A549 treated with CORT108297 at 1 μM for 4 hours (cell line): ENCODE results near the gene UPB1. TPM values are rescaled to one million over a fixed set of nuclear protein-coding genes. Genes with fewer than 3 reads are reported as not detected.

Experiments
- total RNA-seq: library from RNA; stranded (reverse); fragments of 200-300 nt; extraction: Qiagen RNA extraction; gene quantifications from 5 replicates; pipeline ENCODE4 v1.2.3, GENCODE V29; 2022

The UPB1 gene
- total RNA-seq, result not detected in 5 replicates

DNA sequence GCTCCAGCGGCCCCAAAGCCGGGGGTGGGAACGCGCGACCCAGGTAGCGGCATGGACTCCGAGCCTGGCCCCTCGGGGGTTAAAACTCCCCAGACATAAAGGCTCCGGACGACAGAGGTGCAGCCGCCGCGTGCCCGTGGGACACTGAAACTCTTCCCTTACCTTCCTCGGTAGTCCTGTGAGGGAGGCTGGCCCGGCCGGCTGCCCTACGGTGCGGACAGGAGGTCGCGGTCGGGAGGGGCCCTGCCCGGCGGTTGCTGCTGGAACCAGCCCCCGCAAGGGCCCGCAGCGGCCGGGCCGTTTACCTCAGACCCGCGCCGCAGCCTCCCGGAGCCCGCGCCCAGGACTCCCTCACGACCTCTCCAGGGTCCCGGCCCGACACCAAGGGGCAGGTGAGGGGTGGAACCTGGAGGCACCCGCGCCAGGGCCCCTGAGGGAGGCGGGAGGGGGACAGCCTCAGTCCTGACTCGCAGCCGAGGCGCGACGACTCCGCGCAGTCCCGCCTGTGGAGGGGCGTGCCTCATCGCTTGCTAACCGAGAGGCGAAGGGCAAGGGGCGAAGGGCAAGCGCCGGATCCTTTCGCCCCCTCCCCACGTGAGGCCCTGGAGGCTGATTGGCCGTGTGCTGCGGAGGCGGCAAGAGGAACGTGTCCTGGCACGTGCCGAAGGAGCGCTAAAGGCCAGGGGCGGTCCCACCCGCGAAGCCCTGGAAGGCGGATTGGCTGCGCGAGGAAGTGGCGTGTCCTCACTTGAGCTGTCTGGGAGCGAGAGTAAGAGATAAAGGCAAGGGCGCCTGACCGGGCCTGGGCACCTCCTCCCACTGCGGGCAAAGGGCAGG, at the start of gene UPB1:
TSS of gene UPB1 (plus strand) at position 805 of the 837 bp plus-strand sequence. CDS start 72 bp downstream, outside the sequence.

DNA sequence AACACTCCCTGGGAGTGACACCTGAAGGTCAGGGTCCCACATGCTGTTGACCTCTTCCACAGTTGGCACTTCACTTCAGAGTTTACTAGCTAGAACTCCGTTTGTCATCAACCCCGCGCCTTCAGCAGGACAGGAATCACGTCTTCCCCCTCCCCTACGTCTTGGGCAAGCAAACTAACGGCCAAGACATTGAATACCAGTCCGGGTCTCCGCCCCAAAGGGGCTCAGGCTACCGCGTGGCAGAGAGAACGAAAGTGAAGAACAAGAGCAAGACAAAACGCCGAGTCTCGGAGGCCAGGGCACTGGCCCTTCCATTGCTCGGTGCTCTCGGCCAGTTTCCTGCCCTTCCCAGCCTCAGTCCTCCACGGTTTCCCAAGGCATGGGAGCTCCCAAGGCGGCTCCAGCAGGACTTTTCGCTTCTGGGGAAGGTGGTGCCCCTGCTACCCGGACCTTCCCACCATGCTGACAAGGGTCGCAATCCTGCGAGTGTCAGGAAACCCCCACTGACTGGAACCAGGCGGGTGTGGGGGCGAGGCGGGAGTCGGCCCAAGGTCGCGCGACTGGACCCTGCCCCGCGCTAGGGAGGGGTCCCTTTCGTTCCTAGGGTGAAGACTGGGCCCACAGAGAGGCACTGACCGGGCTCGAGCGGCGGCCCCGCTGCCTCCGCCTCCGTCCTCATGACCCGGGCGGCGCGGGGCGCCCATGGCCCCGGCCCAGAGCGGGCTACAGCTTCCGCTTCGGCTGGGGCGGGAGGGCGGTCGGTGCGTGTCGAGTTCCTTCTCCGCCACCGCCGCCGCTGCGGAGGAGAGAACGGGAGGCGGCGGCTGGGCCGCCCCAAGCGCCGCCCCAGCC, 59.4 kb downstream of the UPB1 start, which contains the start of gene GUCD1:
TSS of gene GUCD1 (minus strand) at position 826 of the 852 bp plus-strand sequence. CDS start at position 679, 147 bp downstream.

GRCh38 chr22:24555165-24556039, 60.3 kb downstream of the UPB1 start, which contains the start of gene SNRPD3:
Gene SNRPD3, plus strand, starts transcription at chr22:24555999. Its CDS starts 1,676 bp downstream, at chr22:24557675.

Other genes with a start within 250 kb of the UPB1 start
- 12.0 to 15.6 TPM (median 14.4 TPM) in 5 replicates for gene SPECC1L, start 224.5 kb upstream of the UPB1 start, total RNA-seq
- gene ADORA2A, start 67.7 kb upstream of the UPB1 start, total RNA-seq, result 0.59 to 1.0 TPM (median 0.89 TPM) in 5 replicates
- 40.7 to 48.8 TPM (median 43.3 TPM) in 5 replicates for gene GUCD1, start 59.8 kb downstream of the UPB1 start, total RNA-seq
- 141 to 267 TPM (median 149 TPM) in 5 replicates for gene SNRPD3, start 60.7 kb downstream of the UPB1 start, total RNA-seq
- gene LRRC75B, start 97.7 kb downstream of the UPB1 start, total RNA-seq, result 5.3 to 10.2 TPM (median 9.3 TPM) in 5 replicates
- gene GGT1, start 107.9 kb downstream of the UPB1 start, total RNA-seq, result 94.5 to 117 TPM (median 110 TPM) in 5 replicates